GM15510 (cell line): ENCODE data around the gene EXOC2.

ENCODE experiments used
- POLR2A ChIP-seq: IDR thresholded peaks from 3 replicates; pipeline ENCODE4 v1.6.1; 2011; ENCODE audit warnings: borderline replicate concordance; ENCODE audit not compliant: insufficient read length; ENCODE audit errors: extremely low read depth

The EXOC2 gene

DNA sequence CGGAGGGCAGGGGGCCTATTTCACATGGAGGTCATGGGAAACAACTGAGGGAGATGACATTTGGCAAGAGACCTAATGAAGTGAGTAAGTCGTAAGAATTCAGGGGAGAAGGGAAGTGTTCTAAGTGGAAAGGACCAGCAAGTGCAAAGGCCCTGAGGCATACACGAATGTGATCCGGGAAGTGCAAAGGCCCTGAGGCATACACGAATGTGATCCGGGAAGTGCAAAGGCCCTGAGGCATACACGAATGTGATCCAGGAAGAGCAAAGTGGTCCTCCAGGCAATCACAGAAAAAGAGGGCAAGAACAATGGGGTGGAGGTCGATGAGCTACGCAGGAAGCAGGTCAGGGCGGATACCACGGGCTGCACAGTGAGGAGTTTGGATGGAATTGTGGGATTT is 24.2 kb upstream of the EXOC2 start:
- no peak for TF ChIP-seq POLR2A

DNA sequence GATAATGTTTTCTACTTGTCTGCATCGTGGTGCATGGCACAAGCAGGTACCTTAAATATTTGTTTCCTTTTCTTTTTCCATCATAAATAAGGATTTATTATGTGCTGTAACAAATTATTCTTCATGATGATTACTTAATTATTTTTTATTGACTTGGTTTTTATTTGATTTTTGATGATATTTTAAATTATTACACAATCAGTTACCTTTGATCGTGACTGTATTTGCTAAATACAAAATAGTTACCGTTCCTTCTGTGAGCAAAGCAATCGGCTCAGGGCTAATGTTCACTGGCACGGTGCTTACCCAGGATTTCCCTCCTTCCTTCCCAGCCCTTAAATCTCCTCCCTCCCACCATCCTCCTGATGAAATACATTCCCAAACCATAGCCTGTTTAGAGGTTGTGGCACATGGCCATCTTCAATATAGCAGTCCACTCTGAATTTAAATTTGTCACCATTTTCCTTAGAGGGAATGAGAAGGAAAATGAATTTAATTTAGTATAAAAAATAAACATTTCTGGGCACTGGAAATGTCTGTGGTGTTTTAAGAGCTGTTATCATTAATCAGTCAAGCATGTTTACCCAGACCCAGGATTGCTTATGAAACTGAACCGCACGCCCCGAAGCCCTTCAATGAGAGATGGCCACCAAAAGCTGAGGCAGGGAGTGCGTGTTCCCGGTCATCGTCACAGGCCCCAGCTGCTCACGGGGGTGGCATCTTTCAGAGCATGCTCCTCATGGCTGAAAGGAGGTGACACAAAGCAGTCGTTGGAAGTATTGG is 23.0 kb upstream of the EXOC2 start:
- no peak for TF ChIP-seq POLR2A

- TF ChIP-seq POLR2A, result no peak
Measured at GRCh38 chr6:714100-714499, 21.2 kb upstream of the EXOC2 start.

DNA sequence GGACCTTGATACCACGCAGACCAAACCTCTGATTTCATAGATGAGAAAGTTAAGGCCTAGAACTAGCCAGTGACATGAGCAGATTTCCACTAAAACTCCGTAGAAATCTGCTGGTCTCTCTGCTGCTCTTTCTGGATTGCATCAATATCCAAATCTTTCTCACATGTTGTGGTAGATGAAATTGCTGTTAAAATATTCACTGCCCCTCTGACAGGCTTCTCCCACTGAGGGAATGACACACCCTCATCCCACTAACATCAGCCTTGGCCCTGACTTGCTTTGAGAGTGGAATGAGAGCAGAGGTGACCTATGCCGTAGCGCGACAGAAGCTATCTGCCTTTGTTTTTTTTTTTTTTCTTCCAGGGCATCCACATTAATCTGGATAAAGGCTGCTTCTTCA is 20.4 kb upstream of the EXOC2 start:
- TF ChIP-seq POLR2A, result no peak

DNA sequence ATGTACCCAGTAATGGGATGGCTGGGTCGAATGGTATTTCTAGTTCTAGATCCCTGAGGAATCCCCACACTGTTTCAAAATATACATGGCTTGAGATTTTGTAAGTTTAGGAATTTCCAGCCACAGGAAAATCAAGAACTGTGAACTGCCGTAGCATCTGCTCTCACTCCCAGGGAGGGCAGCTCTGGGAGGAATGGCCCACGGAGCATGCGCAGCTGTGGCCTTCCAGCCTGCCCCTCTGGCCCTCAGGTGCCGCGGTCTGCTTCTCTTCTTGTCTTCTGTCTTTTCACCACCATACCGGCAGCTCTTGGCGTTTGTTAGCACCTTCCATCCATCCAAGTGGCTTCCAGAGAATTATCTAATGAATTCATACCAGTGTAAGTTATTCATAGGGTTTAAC is 19.9 kb upstream of the EXOC2 start:
- TF ChIP-seq POLR2A, result no peak

- no peak for TF ChIP-seq POLR2A
Measured at GRCh38 chr6:711925-712324, 19.0 kb upstream of the EXOC2 start.

GRCh38 chr6:710601-711571 is 17.9 kb upstream of the EXOC2 start:
- TF ChIP-seq POLR2A, result peak; percentile 30

GRCh38 chr6:709471-710056 is 16.6 kb upstream of the EXOC2 start:
- TF ChIP-seq POLR2A, result no peak

- TF ChIP-seq POLR2A, result no peak
Measured at GRCh38 chr6:708237-708598, 15.3 kb upstream of the EXOC2 start.

DNA sequence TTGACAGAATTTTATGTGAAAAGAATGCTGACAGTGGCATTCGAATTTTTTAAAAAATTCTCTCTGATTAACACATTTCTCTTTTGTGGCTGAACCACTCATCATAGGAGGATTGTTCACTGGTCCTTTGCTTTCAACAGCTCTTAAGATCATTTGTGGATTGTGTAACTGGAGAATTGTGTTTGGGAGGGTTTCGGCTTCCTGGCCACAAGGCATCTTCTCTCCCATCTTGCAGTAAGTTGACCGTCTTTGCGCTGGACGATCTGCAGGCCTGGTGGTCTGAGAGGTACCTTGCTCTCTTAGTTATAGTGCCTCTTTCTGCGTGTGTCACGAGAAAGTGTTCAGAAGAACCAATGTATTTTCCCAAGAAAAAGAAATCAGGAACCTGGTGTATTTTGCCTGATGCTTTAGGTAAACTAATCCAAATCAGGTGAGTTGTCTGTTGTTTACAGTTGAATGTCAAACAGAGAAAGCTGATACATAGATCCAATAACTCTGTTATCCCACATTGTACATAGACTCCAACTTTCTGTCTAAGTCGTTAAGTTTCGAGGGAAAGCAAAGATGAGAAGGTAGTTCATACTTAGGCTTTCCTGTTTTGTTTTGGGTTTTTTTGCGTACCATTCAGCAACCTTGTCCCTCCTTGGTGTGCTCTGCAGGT is 14.8 kb upstream of the EXOC2 start:
- no peak for TF ChIP-seq POLR2A

DNA sequence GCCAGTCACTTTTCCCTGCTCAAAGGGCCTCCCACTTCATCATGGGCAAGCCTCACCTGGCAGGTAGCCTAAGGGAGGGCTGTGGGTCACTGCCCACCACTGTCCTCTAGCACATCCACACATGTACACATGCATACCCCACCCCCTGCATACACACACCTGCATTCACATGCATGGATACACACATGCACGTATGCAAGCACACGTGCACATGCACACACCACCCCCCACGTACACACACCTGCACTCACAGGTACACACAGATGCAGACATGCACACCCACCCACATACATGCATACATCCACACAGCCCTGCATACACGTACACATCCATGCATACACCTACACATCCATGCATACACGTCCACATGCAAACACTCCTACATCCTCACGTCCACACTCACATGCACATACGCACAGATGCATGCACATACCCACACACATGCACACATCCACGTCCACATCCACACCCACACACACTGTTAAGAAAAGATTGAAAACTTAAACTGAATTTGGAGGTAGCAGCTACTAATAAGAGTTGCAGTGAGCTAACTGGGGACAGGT is 14.0 kb upstream of the EXOC2 start:
- TF ChIP-seq POLR2A, result no peak

DNA sequence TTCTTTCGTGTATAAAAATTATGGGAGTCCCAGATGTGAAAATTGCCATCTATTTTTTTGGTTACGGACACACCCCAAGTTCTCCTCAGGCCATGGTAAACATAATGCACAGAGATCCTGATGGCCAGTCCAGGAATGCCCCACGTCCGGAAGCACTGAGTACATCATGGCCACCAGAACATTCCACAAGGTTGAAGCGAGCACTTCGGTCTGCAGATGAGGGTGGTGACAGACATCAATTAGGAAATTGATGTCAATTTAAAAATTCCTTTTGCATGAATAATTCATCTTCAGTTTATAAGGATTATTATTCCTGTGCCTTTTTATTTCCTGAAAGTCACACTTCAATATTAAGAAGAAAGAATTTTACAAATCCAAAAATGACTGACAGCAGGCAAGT is 13.2 kb upstream of the EXOC2 start:
- TF ChIP-seq POLR2A, result no peak

DNA sequence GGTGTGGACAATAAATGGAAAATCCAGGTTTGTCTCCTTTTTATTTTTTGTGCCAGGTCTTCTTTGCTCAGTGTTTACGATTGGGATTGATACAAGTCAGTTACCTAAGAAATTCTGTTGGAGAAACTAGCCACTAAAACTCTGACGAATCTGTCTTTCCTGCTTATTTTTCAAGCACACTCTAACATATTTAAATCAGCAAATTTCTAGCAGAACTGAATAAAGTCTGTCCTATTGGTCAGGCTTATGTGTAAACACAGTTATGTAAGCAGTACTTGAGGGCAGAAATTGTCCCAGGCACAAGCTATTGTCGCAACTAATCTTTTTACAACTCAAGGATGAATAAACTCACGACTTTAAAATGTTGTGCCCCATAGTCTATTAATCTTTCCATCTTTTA is 12.1 kb upstream of the EXOC2 start:
- no peak for TF ChIP-seq POLR2A

- TF ChIP-seq POLR2A, result no peak
Measured at GRCh38 chr6:704046-704445, 11.1 kb upstream of the EXOC2 start.
